HG03439 (cell line): ENCODE measurements around the gene CCT3.

Experiments used
- ATAC-seq: cut with Tn5 transposase; IDR thresholded peaks from one replicate; pipeline ENCODE4 v1.9.1; 2021; ENCODE audit warnings: mild to moderate bottlenecking, moderate library complexity; ENCODE audit not compliant: unreplicated experiment

The CCT3 gene

DNA sequence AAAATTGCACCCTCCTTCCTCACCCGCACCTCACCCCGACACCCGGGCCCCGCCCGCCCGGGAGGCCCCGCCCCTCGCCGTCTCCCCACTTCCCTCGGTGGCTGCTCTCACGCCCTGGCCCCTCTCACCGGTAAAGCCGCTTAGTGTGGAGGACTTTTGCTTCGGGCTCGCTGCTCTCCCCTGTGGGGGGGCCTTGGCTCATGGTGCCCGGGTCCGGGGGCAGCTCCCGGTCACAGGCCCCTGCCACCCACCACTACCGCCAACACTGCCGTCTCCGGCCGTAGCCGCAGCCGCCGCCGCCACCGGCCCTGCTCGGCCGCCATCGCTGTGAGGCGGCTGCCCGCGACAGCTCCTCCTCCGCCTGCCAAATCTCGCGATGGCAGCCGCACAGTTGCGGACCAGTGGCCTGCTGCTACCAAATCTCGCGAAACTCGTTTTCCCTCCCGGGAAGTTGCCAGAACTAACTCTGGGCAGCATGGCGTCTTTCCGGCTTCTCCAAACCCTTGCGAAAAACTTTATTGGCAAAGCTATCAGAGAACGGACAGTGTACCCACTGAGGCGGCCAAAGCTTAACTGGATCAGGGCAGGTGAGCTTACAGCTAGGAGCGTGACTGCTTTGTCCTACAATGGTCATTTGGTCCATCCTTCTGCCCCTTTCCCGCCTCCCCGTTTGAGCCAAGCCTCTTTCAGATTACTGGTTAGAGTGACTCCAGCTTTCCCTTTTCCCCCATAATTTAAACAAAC lies 55.4 kb downstream of the CCT3 start, which contains the start of gene SMG5:
Gene SMG5, minus strand, starts transcription at position 347 of the 744 bp plus-strand sequence. Its CDS starts 145 bp downstream, at position 202.
- ATAC-seq = peak; percentile 78

DNA sequence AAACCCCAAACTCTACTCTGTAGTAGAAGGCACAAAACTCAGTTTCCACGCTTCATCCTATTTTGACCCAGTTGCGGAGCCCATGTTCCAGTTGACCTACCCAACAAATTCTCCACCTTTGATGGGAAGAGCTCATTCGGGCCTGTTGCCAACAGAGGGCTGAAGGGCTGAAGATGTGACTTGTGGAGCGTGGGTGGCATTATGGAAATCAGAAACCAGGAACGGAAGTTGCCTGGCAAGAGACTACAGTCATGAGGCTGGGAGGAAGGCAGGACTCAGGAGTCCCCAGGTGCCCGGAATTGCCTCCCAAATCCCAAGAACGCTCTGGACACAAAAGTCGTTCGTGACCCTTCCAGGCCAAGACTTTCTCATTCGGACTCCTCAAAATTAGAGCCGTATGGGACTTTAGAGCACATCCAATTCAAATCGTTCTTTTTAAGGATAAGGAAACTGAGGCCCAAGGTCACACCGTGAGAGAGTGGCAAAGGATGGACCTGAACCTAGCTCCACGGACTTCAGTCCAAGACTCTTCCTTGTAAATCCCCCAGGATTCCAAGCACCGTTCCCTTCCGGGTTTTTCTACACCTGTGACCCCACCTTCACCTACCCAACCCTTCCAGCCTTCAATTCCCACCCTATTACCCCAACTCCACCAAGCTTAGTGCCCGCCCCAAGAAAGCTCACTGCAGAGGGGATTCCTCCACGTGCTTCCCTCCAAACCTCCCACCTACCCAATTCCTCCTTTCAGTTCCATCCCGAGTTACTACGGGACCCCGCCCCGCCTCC lies 56.2 kb downstream of the CCT3 start:
- peak; percentile 11 for ATAC-seq

DNA sequence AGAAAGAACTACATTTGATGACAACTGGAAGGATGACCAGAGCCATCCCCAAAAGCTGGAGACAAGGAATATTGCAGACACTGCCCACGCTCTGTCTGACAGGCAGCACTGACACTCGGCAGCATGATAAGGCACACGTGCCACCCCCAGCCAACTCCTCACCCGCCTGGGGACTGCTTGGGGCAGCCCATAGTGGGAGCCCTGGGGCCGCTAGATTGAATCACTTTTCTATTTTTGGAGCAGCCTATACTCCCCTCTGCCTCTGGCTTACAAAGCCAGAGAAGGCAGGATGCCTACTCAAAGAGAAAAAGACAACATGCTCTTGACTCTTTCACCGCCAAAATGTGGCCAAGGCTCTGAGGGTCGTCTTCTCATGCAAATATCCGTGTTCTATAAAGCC lies 56.8 kb downstream of the CCT3 start:
- ATAC-seq = no peak

DNA sequence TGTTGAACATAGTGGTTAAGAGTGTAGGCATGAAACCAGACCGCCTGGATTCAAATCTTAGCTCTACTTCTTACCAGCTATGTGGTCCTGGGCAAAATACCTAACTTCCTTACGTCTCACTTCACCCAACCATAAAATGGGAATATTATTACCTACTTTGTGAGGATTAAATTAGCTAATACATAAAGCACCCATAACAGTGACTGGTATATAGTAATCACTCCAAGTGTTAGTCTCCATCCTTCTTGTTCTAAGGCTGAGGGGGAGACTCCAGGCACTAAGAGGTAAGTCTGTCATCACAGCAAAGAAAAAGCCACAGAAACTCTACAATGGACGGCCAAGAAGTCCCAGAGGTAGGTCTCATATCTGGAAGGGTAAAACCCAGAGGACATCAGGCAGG lies 58.3 kb downstream of the CCT3 start:
- ATAC-seq = no peak

DNA sequence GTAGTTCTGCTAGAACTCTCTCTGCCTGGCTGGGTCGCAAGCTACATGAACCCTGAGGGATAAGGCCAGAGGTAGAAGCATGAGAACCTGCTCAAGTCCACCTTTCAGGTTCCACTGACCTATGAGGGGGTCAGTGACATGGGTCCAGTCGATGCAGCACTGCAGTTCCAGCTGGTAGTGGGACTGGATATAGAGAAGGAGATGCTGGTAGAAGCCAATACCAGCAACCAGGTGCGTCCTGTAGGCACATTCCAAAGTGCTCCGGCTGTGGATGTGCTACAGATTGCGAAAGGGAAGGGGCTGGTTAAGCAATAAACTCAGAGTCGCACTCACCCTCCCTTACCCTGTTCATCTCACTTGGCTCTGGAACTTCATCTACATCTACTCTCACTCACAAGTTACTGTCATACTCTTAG lies 61.1 kb downstream of the CCT3 start:
- no peak for ATAC-seq

DNA sequence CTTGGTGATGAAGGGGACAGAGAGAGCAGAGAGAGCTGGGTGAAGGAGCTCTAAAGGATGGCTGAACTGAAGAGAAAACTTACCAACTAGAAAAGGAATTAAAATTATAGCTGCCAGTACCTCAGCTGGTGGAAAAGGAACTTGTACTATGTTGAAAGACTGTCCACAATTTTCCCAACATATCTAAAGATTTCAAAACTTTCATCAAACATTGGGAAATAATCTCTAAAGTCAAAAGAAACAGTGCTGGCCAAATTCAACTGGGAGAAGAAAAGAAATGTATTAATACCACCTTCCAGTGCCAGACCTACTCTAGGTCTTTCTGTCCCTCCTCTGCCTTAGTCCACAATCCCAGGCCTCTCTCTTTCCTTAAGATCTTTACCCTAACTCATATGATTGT lies 61.6 kb downstream of the CCT3 start:
- no peak for ATAC-seq

DNA sequence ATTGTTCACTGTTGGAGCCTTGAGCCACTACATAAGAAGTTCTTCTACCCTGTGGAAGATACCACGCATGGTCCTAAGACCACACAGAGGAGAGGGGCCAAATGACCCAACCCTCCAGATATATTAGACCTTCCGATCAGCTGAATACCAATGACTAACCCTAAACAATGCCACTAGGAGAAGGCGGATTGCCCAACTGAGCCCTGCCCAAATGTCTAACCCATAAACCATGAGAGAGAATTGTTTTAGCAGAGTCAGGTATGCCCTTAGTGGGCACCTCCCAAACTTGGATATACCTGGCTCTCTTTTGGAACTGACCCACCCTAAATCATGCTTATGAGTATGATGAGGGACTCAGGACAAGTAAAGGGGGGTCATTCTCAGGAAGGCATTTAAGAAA lies 67.8 kb downstream of the CCT3 start:
- no peak for ATAC-seq

DNA sequence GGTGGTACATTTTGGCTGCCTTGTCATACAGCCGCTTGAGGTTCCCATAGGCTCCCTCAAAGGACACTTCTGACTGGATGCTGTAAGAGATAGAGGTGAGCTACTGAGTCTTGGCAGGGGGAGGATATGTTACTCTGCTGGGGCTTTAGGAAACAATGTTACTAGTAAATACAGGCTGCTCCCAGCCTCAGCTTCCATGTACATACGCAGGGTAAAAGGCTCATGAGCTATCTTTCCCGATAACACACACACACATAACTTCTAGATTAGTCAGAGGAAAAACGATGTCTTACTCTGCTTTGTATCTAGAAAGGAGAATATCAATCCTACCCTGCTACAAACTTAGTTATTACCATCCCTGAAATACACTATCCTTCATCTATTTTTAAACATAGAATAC lies 69.8 kb downstream of the CCT3 start:
- ATAC-seq = no peak

DNA sequence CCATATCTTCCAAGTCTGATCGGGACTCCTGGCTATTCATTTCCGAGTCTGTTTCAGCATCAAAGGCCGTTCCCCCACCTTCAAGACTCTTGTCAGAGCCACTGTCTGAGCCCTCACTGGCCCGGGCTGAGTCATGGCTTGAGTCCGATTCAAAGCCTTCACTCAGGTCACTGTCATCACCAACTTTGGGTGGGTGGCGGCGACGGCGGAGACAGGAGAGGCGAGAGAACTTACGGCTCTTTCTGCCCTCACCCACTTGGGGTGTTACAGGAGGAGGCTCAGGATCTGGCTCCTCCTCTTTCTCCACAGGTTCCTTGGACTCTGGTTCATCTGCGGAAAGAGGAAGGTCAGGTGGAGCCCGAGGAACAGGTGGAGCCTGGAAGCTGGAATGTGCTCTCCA lies 72.0 kb downstream of the CCT3 start:
- ATAC-seq = no peak

DNA sequence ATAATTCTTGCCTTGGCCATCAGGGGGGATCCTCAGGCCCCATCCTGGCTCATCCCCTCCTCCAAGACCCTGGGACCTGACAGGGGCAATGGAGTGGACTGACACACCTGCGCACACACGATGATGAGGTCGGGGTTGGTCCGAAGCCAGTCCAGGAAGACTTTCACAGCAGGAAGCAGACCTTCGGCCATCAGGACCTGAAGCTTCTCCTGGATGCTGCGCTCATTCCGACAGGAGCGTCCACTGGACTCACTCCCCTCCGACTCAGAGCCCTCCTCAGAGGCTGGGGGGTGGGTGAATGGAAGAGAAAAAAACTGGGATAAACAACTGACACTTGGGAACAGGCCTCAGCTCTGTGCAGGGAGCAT lies 74.8 kb downstream of the CCT3 start:
- no peak for ATAC-seq

DNA sequence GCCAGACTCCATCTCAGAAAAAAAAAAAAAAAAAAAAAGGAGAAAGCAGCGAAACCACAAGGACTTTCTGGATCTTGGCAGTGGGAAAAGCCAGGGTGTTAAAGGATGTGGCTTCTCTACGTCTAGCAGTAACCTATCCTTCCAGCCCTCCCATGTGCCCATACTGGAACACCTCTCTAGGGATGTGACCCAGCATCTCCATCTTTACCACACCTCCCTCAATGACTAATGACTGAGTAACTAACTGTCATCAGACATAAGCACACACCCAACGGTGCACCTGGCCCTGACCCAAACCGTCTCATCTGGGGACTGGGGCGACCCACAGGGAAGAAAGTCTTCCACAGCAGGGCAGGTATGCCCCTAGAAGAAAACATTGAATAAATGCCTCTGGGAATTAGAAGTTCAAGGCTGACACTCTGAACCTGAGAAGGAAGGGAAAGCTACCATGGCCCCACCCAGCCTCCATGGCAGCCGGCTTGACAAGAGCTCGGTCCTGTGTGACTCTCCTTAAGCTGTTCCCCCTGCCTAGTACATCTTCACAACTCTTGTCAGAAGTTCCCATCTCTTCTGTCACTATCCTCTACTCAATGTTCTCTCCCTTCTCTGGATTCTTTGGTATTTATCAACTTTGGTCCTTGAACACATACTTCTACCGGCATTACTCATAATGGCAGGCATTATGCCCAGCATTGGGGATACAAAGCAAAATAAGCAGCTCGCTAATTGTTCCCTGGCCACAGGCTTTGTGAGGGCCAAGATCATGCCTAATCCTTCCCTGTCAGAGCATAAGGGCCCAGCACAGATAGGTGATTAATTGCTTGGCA lies 75.4 kb downstream of the CCT3 start:
- no peak for ATAC-seq

DNA sequence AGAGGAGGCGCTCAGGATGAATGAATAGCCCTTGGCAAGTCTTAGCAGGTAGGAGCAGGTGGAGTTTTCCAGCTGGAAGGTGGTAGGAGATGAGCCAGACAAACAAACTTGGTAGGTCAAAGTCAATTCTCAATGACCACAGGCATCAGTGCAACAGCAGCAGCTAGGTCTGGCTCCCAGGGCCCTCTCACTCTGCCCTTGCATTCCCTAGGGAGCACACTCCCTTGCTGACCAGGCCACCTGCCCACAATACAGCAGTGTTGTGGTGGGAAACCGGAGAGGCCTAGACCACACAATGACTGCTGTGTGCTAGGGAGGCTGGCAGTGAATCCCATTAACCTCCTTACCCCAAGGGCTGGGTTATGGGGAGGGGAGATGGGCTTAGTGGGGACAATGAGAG lies 77.2 kb downstream of the CCT3 start:
- no peak for ATAC-seq

DNA sequence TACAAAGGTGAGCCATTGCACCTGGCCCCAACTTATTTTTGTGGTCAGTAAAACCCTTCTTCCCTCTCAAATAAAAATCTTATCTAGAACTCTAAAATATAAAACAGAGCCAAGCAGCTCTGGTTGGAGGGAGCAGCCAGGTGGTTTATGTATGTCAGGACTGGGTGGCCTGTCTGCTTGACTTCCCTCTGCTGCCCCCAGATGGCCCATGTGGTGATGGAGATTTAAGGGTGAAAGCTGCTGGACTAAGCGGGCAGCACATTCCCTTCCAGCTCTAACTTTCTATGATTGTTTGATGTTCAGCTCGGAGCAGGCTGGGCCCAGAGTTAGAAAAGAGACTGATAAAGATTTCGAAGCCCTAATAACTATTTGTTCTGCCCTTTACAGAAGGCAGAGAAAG lies 78.3 kb downstream of the CCT3 start:
- ATAC-seq = no peak
